T-cell (primary cell): ENCODE measurements around the gene SIGLEC6. TPM values are rescaled to one million over a fixed set of nuclear protein-coding genes. Genes with fewer than 3 reads are reported as not detected.

Experiments used
- ATAC-seq, 4 experiments: fragments of 200-7000 bp in 3 of 4; fragments of 150-1000 bp in 1 of 4; cut with Tn5 transposase; replicated peaks in 1 of 4; 1 replicate in 3 of 4; 2 replicates in 1 of 4; pipeline ENCODE4 v1.10.0; 2021; ENCODE audit warnings: moderate library complexity in 3 of 4, mild to moderate bottlenecking in 2 of 4, moderate number of reproducible peaks in 1 of 4
- CTCF ChIA-PET, 2 donors: fragments of 300-600 bp; sonication (Branson Sonifier 250); formaldehyde crosslinking; loops; one replicate each; lab custom pipeline; 2022; ENCODE audit warnings: antibody characterized with exemption in 2 of 2; lab: Charles Lee
- POLR2A ChIA-PET, 2 donors: fragments of 300-600 bp; sonication (Branson Sonifier 250); formaldehyde crosslinking; loops; one replicate each; lab custom pipeline; 2022; ENCODE audit warnings: antibody characterized with exemption in 2 of 2; lab: Charles Lee
- DNase-seq, 35 experiments: peaks; one replicate each; pipeline versions ENCODE4 v3.0.0 to v3.0.0-alpha.2; 2013 to 2023
- H3K27ac ChIP-seq: one replicate; pipeline ENCODE4 v1.5.1; 2013; ENCODE audit warnings: low read length
- H3K27me3 ChIP-seq, 2 experiments: replicated peaks in 1 of 2; 1 replicate in 1 of 2; 2 replicates in 1 of 2; pipeline versions ENCODE4 v1.6.1 to v1.7.0; 2013; ENCODE audit warnings: low read length in 1 of 2, mixed read lengths in 1 of 2; ENCODE audit not compliant: control insufficient read depth in 2 of 2, insufficient read depth in 2 of 2; ENCODE audit errors: extremely low read depth in 1 of 2
- H3K36me3 ChIP-seq, 2 donors: 1 replicate in 1 of 2; 2 replicates in 1 of 2; pipeline versions ENCODE4 v1.6.1 to v1.7.0; 2013; ENCODE audit warnings: low read length in 1 of 2; ENCODE audit not compliant: control insufficient read depth in 2 of 2, insufficient read depth in 1 of 2; ENCODE audit errors: extremely low read depth in 1 of 2
- H3K4me1 ChIP-seq, 2 experiments: 1 replicate in 1 of 2; 2 replicates in 1 of 2; pipeline versions ENCODE4 v1.6.1 to v1.7.0; 2013; ENCODE audit warnings: low read length in 2 of 2, mixed read lengths in 1 of 2; ENCODE audit not compliant: insufficient read depth in 2 of 2, control insufficient read depth in 1 of 2; ENCODE audit errors: extremely low read depth in 1 of 2
- H3K4me3 ChIP-seq, 2 donors: 1 replicate in 1 of 2; 2 replicates in 1 of 2; pipeline versions ENCODE4 v1.5.1 to v1.7.0; 2013; ENCODE audit warnings: mild to moderate bottlenecking in 2 of 2, low read length in 1 of 2, moderate library complexity in 1 of 2; ENCODE audit not compliant: control insufficient read depth in 1 of 2; ENCODE audit errors: extremely low read depth in 1 of 2
- H3K9me3 ChIP-seq: 2 replicates; pipeline ENCODE4 v1.7.0; 2013
- H3K27ac Mint-ChIP-seq, 2 donors: one replicate each; pipeline ENCODE4 v1.8.0; 2020 to 2021; ENCODE audit warnings: mild to moderate bottlenecking in 2 of 2, mixed read lengths in 2 of 2
- H3K27me3 Mint-ChIP-seq, 2 donors: one replicate each; pipeline ENCODE4 v1.8.0; 2021 to 2022; ENCODE audit warnings: mixed read lengths in 2 of 2
- H3K36me3 Mint-ChIP-seq: one replicate; pipeline ENCODE4 v1.8.0; 2021; ENCODE audit warnings: mixed read lengths
- H3K4me1 Mint-ChIP-seq, 3 donors: one replicate each; pipeline ENCODE4 v1.8.0; 2020 to 2022; ENCODE audit warnings: mixed read lengths in 3 of 3, mild to moderate bottlenecking in 1 of 3
- H3K4me3 Mint-ChIP-seq, 3 donors: one replicate each; pipeline ENCODE4 v1.8.0; 2020 to 2022; ENCODE audit warnings: mild to moderate bottlenecking in 3 of 3, mixed read lengths in 3 of 3, moderate library complexity in 3 of 3
- H3K9me3 Mint-ChIP-seq, 3 donors: one replicate each; pipeline ENCODE4 v1.8.0; 2020 to 2022; ENCODE audit warnings: mixed read lengths in 3 of 3
- WGBS: methylation state at CpG from one replicate; pipeline ENCODE4 v1.1.5; 2013; ENCODE audit warnings: missing lambda C conversion rate; ENCODE audit not compliant: insufficient coverage; 5-methylcytosine and 5-hydroxymethylcytosine counted together
- total RNA-seq, 35 experiments: library from RNA in 6 of 35; stranded (reverse) in 6 of 35; fragments of 120-200 nt in 1 of 35; gene quantifications; one replicate each; pipeline versions ENCODE4 v1.2.1 to v1.2.4 and lab custom pipeline; 2013 to 2026

The SIGLEC6 gene
- total RNA-seq, 5 donors from 2014 or later (not counting 1 experiment from before 2014, with no cell fraction given) = 0.23 to 0.79 (median 0.64) TPM; not detected in 1

- no peaks in the 10 kb centered on the region for H3K9me3 ChIP-seq
- Mint-ChIP-seq H3K27ac (no peak overlapping the region), H3K27me3 (peaks cover 48 to 72% of the 10 kb centered on the region in 2 donors), H3K4me3 (no peak overlapping the region), H3K4me1 (no peaks in the 10 kb centered on the region), H3K36me3 (no peaks in the 10 kb centered on the region), H3K9me3 (peaks cover 0 to 19% (median 5%) of the 10 kb centered on the region in 3 donors)
- H3K36me3 ChIP-seq = no peaks in the 10 kb centered on the region
- ATAC-seq (no peak), DNase-seq (no peak)
- no peak overlapping the region for H3K4me3 ChIP-seq
- H3K27me3 ChIP-seq = peaks cover 0 to 28% of the 10 kb centered on the region in 2 experiments
- H3K4me1 ChIP-seq = no peaks in the 10 kb centered on the region
- ChIA-PET CTCF (no interaction called here), POLR2A (no interaction called here)
- H3K27ac ChIP-seq = no peak overlapping the region
- WGBS = no CpG with 5 or more reads among the region's 1 CpG
These were observed 4.1 kb upstream of the SIGLEC6 start for GRCh38 chr19:51535535-51535934.

DNA sequence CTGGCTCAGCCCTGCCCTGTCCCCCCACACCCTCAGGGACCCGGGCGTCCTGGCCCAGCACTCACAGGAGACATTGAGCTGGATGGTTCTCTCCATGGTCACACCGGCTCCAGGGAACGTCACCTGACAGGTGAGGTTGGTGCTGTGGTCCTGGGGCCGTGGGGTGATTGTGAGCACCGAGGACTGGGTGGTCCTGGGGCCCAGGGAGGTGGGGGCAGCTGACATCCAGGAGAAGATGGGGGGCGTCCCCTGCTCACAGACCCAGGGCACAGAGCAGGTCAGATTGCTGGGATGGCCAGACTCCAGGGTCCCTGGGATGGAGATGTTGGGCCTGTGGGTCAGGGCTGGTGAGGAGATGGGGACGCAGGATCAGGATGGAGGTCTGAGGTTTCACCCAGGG lies 854 bp downstream of the SIGLEC6 start:
- 100% methylated on average over 1 of the region's 8 CpGs for WGBS

GRCh38 chr19:51529301-51529700 lies 2.2 kb downstream of the SIGLEC6 start:
- no peaks in the 10 kb centered on the region for H3K36me3 ChIP-seq
- H3K4me3 ChIP-seq = no peak overlapping the region
- H3K27me3 Mint-ChIP-seq = peaks cover 33 to 57% of the 10 kb centered on the region in 2 donors
- no peaks in the 10 kb centered on the region for H3K4me1 ChIP-seq
- H3K36me3 Mint-ChIP-seq = no peaks in the 10 kb centered on the region
- DNase-seq = no peak
- H3K27ac Mint-ChIP-seq = no peak overlapping the region
- ChIA-PET POLR2A (no interaction called here), CTCF (no interaction called here)
- no peaks in the 10 kb centered on the region for H3K9me3 ChIP-seq
- H3K4me3 Mint-ChIP-seq = no peak overlapping the region
- peaks cover 0 to 46% of the 10 kb centered on the region in 2 experiments for H3K27me3 ChIP-seq
- WGBS = 100% methylated on average over 1 of the region's 2 CpGs
- H3K4me1 Mint-ChIP-seq = no peaks in the 10 kb centered on the region
- H3K27ac ChIP-seq = no peak overlapping the region
- peaks cover 0 to 2% (median 0%) of the 10 kb centered on the region in 3 donors for H3K9me3 Mint-ChIP-seq
- ATAC-seq = no peak

More for the DNA sequence above, 854 bp downstream of the SIGLEC6 start:
- Histone ChIP-seq H3K36me3 (no peaks in the 10 kb centered on the region), H3K27me3 (peaks cover 0 to 36% of the 10 kb centered on the region in 2 experiments), H3K4me3 (no peak overlapping the region), H3K4me1 (no peaks in the 10 kb centered on the region), H3K9me3 (no peaks in the 10 kb centered on the region), H3K27ac (no peak overlapping the region)
- ChIA-PET CTCF (no interaction called here), POLR2A (no interaction called here)
- H3K36me3 Mint-ChIP-seq = no peaks in the 10 kb centered on the region
- no peaks in the 10 kb centered on the region for H3K4me1 Mint-ChIP-seq
- H3K4me3 Mint-ChIP-seq = no peak overlapping the region
- H3K27me3 Mint-ChIP-seq = peaks cover 41 to 69% of the 10 kb centered on the region in 2 donors
- H3K9me3 Mint-ChIP-seq = peaks cover 0 to 11% (median 5%) of the 10 kb centered on the region in 3 donors
- no peak for DNase-seq
- no peak overlapping the region for H3K27ac Mint-ChIP-seq
- ATAC-seq = no peak

GRCh38 chr19:51525651-51526050 lies 5.8 kb downstream of the SIGLEC6 start:
- H3K27me3 Mint-ChIP-seq = peaks cover 35 to 52% of the 10 kb centered on the region in 2 donors
- CTCF ChIA-PET = no interaction called here
- no peak for DNase-seq

DNA sequence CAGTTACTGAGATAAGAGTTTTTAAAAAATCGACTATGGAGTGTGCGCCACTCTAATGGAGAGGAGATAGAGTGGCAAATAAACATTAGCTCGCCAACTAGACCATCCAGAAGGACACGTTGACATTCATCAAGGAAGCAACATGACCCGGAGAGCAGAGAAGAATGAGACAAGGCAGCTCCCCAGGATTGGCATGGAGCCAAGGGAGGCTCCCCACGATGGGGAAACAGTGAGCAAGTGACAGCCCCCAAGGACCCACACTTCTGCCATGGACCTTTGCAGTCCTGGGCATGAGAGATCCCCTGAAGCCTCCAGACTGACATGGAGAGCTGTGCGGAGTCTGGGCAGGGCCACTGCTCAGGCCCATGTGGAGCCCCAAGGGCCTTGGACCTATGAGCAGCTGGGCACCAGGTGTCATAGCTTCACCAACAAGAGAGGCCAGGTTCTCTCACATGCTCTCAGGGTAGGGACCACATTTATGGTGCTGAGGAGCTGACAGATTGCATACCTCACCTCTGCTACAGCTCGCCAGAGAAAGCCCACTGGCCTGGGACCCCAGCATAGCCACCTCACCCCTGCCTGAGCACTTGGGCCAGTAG lies 6.7 kb downstream of the SIGLEC6 start:
- no peak overlapping the region for H3K4me3 ChIP-seq
- CTCF ChIA-PET = no interaction called here
- no peak for DNase-seq
- H3K27ac ChIP-seq = no peak overlapping the region
- POLR2A ChIA-PET = no interaction called here
- H3K27me3 ChIP-seq = peaks cover 0 to 33% of the 10 kb centered on the region in 2 experiments
- no peak overlapping the region for H3K4me3 Mint-ChIP-seq
- H3K36me3 ChIP-seq = no peaks in the 10 kb centered on the region
- H3K36me3 Mint-ChIP-seq = no peaks in the 10 kb centered on the region
- peaks cover 35 to 48% of the 10 kb centered on the region in 2 donors for H3K27me3 Mint-ChIP-seq
- H3K9me3 ChIP-seq = no peaks in the 10 kb centered on the region
- WGBS = 89% methylated on average over 7 of the region's 8 CpGs
- no peak for ATAC-seq
- H3K4me1 Mint-ChIP-seq = no peaks in the 10 kb centered on the region
- peaks cover 0 to 2% of the 10 kb centered on the region in 2 experiments for H3K4me1 ChIP-seq
- H3K27ac Mint-ChIP-seq = no peak overlapping the region
- H3K9me3 Mint-ChIP-seq = no peaks in the 10 kb centered on the region

More at GRCh38 chr19:51525651-51526050, 5.8 kb downstream of the SIGLEC6 start:
- no peak for ATAC-seq
- Histone ChIP-seq H3K27me3 (peaks cover 0 to 36% of the 10 kb centered on the region in 2 experiments), H3K4me1 (peaks cover 0 to 2% of the 10 kb centered on the region in 2 experiments), H3K4me3 (no peak overlapping the region), H3K27ac (no peak overlapping the region), H3K36me3 (no peaks in the 10 kb centered on the region), H3K9me3 (no peaks in the 10 kb centered on the region)
- Mint-ChIP-seq H3K4me3 (no peak overlapping the region), H3K36me3 (no peaks in the 10 kb centered on the region), H3K27ac (no peak overlapping the region), H3K4me1 (no peaks in the 10 kb centered on the region), H3K9me3 (no peaks in the 10 kb centered on the region)
- POLR2A ChIA-PET = no interaction called here
- WGBS = 51% methylated on average over 3 of the region's 4 CpGs

GRCh38 chr19:51521781-51522180 lies 9.7 kb downstream of the SIGLEC6 start:
- H3K27ac Mint-ChIP-seq = no peak overlapping the region
- no peak overlapping the region for H3K4me3 Mint-ChIP-seq
- no peaks in the 10 kb centered on the region for H3K4me1 Mint-ChIP-seq
- CTCF ChIA-PET = no interaction called here
- Histone ChIP-seq H3K27me3 (peaks cover 0 to 33% of the 10 kb centered on the region in 2 experiments), H3K4me1 (peaks cover 0 to 2% of the 10 kb centered on the region in 2 experiments), H3K27ac (no peak overlapping the region), H3K4me3 (no peak overlapping the region), H3K36me3 (no peaks in the 10 kb centered on the region), H3K9me3 (no peaks in the 10 kb centered on the region)
- POLR2A ChIA-PET = no interaction called here
- DNase-seq (no peak), ATAC-seq (no peak)
- H3K9me3 Mint-ChIP-seq = peaks cover 0 to 4% (median 0%) of the 10 kb centered on the region in 3 donors
- no peaks in the 10 kb centered on the region for H3K36me3 Mint-ChIP-seq
- peaks cover 39 to 41% of the 10 kb centered on the region in 2 donors for H3K27me3 Mint-ChIP-seq
- no CpG with 5 or more reads among the region's 2 CpGs for WGBS
